CD4-positive, alpha-beta T cell treated with Interleukin-15 for 4 hours (primary cell): ENCODE data around the gene IRAK3.
A peak's percentile ranks its signal among the peaks of the same experiment; 100 is the strongest.
"Not testable (repeated sequence)": the region's sequence is repeated elsewhere in the genome, so short reads cannot be mapped to it uniquely, and the experiment has no call there.

Experiments
- DNase-seq: peaks from one replicate; pipeline ENCODE4 v3.0.0-alpha.2; 2020; ENCODE audit warnings: low spot score

Gene IRAK3

DNA sequence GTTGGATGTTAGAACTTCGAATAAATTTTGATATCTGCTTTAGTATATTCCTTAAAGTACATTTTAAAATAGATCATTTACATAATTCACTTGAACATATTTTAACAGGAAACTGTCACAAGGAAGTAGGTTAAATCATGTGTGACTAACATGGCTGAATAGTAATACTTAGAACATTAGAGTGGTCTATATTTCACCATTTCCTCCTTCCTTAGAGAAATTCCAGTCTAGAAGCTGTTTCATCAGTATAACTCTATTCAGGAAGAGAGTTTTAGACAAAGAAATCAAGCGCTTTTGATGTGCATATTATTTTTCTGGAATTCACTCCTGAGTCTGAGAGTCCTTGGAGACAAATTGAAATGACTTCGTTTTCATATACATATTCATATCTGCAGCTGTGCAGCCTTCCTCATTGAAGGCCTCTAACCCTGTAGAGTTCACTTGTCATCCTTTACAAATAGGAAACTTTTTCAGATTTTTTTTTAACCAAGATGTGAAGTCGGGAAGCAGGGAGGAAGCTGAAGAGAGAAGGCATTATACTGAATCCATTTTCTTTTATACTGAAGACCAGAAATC lies 28.4 kb downstream of the IRAK3 start:
- no peak for DNase-seq

DNA sequence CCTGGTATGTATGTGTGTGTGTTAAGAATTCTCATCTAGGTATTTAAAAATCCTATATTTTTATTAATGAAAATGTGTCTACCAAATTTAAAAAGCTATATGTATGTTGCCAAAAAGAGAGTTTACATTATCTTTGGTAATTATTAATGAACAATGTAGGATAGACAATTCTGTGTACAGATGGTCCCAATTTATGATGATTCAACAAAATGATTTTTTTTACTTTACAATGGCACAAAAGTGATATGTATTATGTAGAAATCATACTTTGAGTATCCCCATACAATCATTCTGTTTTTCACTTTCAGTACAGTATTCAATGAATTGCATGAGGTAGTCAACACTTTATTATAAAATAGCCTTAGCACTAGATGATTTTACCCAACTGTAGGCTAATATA lies 39.4 kb downstream of the IRAK3 start:
- DNase-seq: no peak

DNA sequence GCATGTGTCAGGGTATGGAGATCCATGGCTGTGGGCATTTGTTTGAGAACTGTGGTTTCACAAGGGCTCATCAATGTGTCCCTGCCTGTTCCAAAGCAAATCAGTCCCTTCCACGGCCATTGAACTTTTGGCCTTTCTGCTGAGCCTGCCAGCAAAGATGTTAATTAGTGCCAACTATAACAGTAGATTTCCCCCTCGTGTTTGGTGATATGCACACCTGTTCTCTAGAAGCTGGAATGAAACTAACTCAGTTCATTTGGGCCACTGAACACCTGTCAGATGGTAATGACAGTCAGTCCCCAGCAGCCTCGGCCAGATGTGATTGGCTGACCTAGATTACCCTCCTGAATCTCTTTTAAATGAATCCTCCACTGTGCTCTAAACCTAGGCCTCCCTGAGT lies 43.2 kb downstream of the IRAK3 start:
- DNase-seq: no peak

DNA sequence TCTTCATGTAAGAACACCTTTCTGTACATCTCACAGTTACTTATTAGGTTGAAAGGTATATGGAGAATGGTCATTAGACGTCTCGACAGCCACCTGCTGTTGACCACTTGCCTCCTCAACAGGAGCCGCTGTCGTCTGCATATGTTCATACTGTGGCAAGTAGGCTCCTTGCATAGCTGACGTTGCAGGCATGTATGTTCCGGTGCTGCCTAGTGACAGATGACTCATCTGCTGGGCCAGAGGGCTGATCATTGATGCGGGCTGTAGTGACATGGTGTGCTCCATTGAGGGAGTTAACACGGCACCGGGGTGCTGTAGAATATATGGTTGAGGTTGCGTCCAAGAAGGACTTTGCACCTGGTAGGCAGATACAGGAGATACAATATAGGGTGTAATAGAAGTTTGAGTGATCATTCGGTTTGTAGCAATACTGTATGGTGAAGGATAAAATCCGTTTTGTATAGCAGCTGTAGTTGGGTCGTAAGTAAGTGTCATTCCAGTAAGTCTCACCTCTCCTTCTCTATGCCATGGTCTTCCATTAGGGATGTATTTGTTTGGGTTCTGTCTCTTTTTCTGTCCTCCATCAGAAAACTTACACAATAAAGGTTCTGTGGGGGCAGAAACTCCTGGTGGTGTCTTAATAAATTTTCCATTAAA lies 45.2 kb downstream of the IRAK3 start:
- DNase-seq: peak; percentile 48

DNA sequence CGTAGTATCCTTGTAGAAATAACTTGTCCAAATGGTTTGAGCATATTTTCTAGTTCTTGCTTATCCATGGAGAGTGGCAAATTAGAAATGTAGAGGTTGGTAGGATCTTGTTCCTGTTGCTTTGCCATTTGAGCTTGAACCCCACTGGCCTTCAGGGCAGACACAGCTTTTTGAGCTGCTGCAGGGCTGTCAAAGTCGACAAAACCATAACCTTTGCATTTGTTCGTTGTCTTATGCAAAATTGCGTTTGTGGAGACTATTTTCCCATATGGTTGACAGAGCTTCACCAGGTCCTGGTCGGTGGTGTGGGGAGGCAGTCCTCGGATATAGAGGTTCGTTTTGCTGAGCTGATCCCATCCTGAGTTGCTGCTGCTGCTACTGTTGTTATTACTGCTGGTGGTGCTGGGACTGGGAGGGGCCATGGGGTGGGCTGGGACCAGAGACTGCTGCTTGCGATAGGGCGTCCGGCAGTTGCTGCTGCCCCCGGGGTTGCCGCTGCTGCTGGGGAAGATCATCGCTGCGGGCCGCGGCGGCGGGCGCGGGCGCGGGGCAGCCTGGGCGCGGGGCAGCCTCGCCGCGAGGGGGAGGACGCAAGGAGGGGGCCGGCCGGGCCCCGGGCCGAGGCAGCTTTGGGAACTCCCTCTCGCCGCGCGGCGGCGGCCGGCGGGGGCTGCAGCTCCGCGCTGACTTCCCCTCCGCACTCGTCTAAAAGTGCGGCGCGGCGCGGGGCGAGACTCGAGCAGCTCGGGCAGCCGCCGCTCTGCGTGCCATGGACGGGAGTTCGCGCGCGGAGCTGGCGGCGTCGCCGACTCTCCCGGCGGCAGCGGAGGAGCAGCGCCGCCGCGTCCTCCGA lies 46.0 kb downstream of the IRAK3 start:
- DNase-seq: not testable (repeated sequence)

DNA sequence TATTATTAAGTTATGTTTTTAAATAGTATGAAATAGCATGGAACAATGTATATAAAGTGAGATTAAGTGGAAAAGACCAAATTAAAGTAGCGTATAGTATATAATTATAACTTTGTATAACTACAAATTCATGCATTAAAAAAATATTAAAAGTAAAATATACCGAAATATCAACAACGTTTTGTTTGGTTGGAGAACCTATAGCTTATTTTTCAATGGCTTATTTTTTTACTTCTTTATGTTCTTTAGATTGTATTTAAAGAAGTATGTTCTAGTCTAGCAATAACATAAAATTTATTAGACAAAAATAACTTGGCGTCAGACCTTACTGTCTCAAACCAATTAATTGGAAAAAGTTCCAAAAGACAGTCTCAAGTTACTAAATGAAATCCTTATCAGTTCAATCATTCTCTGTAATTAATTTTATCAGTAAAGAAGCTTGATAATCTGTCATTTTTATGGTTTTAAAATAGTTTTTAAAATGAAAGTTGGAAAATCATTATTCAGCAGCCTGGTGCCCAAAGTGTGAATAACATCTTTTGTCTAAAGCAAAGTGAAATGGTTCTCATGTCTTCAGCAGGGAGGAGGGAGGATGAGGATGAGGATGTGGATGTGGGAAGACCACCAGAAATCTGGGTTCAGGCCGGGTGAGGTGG lies 46.7 kb downstream of the IRAK3 start:
- DNase-seq: no peak

DNA sequence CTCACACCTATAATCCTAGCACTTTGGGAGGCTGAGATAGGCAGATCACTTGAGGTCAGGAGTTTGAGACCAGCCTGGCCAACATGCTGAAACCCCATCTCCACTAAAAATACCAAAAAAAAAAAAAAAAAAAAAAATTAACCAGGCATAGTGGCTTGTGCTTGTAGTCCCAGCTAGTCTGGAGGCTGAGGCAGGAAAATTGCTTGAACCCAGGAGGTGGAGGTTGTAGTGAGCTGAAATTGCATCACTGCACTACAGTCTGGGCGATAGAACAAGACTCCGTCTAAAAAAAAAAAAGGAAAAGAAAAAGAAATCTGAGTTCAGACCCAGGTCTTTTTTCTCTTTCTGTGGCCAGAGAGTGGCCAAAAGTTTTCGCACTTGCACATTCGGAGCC lies 47.3 kb downstream of the IRAK3 start:
- not testable (repeated sequence) for DNase-seq

DNA sequence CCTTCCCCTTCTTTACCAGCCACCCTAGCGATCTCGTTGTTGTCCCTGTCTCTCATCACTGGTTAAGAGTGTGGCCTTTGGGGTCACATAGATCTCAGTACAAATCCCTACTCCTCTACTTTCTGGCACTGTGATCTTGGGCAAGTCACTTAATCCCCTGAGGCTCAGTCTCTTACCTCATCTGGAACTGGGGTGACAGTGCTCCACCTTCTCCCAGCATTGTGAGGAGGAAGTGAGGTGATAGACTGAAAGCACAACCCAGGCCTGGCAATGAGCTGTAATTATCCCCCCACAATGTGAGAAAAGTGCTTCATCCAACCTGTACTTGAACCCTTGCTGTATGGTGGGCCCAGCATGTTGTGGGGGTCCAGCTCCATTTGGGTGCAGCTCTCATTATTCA lies 48.0 kb downstream of the IRAK3 start:
- DNase-seq: no peak

DNA sequence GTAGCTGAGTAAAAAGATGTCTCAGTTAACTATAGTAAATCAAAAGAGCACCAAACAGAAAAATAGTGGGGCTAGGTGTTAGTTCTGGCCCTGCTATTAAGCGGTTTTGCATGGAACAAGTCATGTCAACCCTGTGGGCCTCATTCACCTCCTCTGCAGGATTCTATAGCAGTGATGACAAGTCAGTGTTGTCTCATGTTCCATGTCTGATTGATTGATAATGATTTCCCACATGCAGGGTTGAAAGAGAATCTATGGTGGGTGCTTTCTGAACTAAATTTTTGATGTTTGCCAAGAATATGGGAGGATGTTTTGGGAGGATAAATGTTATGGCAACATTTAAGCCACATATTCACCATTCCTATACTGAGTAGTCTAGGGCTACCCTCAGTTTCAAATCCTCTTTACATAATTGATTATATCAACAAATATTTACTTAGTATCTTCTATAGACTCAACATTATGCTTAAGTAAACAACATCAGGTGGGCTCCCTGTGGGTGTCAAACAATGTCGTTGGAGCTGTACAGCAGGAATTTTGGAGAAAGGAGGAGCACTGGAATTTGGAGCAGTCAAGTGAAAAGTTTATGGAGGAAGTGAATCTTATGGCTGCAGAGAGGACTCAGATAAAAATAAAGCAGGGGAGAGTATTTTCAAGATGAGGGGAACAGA lies 48.6 kb downstream of the IRAK3 start:
- DNase-seq: no peak

DNA sequence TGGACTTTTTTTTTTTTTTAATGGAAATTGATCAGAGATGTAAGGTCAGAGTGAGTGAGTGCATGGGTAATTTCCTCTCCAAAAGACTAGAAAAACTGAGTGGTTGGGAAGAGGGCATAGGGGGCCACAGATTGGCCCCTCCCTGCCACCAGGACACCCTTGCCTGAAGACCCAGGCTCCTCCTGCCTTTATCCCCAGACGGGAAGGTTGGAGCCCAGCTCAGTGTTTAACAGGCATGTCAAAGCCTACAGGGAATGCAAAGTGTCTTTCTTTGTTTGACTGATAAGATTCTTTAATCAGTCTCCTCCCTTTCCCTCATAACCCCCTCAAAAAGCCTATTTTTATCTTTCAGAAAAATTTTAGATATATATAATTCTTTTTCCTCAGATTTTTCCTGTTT lies 50.3 kb downstream of the IRAK3 start:
- no peak for DNase-seq

DNA sequence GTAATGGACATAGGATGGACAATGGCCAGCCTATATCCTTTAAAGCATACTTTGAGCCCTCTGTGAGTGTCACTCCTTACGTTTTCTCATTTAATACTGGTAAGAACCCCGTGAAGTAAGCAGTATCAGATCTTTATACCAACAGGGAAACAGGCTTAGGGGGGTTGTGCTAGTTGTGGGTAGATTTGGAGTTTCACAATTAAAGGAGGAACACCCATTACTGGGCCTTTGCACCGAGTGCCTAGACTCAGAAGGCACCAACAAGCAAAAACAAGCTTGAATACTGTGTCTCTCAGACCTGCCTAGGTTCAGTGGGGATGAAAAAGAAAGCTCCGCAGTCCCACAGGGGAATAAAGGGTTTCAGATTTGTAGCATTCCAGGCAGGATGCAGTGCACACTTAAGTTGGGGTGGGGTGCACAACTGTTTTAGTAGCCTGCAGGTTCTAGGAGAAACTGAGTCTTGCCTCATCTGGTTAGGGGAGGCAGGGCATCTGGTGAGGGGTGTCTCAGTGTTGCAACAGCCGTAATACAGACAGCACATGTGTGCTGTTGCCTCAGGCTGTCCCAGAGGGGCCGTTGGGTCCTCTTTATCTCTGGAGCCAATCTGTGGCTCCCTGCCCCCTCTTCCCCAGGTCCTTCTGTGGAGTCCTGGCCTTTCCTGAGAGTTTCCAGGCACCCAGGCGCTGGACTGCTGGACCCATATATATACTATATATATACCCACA lies 51.2 kb downstream of the IRAK3 start:
- DNase-seq: no peak

DNA sequence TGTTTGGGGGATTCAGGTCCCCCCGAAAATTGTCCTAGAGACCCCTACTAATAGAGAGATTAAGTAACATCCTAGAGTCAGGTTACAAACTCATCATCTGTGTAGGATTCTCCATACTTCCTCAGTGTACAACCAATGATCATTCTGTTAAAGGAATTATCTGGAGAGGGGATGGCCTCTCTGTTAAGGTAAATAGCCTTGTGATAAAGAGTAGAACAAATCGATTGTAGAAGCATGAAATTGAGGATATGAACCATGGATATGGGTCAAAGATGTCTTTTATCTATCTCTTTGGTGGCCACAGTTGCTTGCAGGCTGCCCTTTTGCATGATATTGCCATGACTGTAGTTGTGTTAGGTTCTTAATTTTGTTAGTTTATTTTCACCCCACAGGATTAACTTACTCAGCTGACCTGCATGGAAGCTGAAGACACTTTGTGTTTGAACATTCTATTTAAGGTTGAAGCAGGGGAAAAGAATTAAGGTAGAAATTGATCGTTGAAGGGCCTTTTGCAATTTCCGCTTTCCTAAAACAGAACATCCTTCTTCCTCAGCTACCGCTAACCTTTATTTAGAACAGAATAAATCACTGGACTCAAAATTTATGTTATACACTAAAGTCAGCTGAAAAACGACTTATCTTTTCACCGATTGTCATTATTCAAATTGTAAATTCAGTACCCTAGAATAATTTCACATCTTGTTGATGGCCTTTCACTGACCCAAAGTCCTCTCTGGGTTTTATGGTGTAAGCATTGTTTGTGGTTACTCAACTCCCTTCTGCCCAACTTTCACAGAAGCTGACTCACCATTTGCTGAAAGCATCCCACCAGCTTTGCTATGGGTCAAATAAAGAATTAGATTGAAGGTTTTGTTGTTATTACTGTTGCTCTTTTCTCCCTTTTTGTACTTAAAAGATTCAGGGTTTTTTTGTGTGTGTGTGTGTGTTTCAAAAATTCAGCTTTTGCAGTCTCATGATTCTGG lies 52.3 kb downstream of the IRAK3 start:
- no peak for DNase-seq

DNA sequence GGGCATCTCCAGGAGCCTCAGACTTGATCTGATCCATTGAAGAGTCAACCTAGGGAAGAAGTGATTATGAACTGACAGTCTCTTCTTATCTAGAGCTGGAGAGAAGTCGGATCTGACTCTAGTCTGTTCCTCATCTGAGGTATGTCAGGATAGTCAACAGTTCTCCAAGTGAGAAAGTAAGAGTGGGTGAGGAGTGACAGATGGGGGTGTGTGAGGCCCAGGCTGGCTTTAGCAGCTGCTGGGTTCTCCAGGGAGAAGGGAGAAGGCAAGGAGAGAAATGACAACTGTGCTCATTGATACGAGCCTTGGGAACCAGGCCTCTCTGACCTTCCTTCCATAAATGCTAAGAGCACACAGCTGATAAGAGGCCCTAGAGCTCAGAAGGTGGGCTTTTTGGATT lies 53.3 kb downstream of the IRAK3 start:
- DNase-seq: no peak

DNA sequence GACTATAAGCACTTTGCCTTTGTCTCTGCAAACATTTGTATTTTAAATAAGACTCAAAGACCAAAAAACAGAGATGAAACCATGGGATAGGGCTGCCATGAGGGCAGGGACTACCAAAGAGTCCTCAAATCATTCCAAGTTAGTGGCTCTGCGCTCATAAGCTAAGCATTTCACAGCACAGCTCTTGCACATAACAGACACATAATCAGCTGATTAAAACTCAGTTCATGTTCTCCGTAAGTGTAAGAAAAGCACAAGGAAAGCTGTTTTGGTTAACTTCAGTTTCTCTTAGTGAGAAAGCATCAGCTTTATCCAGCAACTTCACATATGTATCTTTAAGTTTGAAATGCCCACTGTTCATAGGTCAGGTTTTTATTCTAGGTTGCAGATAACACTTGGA lies 54.9 kb downstream of the IRAK3 start:
- DNase-seq: no peak

DNA sequence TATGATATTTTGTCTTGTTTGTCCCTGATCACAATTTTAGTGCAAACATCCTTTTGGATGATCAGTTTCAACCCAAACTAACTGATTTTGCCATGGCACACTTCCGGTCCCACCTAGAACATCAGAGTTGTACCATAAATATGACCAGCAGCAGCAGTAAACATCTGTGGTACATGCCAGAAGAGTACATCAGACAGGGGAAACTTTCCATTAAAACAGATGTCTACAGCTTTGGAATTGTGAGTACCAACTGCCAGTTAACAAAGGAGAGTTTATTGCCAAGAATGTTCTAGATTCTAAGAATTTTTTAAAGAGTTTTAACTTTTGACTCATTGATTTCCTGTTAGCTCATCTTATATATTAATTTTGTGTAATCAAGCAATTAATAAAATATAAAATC lies 55.4 kb downstream of the IRAK3 start:
- DNase-seq: no peak

DNA sequence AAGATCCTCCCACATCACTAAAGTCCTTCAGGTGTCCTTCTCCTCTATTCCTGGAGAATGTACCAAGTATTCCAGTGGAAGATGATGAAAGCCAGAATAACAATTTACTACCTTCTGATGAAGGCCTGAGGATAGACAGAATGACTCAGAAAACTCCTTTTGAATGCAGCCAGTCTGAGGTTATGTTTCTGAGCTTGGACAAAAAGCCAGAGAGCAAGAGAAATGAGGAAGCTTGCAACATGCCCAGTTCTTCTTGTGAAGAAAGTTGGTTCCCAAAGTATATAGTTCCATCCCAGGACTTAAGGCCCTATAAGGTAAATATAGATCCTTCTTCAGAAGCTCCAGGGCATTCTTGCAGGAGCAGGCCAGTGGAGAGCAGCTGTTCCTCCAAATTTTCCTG lies 58.7 kb downstream of the IRAK3 start:
- no peak for DNase-seq

DNA sequence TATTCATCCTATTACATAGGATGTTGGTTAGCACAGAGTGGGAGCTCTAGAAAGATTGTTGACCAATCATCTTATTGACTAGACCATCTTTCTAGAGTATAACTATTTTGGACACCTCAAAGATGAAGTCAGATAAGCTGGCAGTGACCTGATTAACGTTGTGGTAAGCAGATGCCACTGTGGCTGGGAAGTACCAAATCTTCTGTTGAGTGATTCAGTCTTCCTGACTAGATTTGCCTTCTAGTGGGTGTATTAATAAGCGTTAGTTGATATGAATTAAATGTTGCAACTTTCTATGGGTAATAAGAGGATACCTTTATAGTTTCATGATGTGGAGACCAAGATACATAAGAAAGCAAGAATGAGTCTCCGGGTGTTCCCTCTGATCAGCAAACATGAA lies 62.0 kb downstream of the IRAK3 start:
- DNase-seq: no peak

DNA sequence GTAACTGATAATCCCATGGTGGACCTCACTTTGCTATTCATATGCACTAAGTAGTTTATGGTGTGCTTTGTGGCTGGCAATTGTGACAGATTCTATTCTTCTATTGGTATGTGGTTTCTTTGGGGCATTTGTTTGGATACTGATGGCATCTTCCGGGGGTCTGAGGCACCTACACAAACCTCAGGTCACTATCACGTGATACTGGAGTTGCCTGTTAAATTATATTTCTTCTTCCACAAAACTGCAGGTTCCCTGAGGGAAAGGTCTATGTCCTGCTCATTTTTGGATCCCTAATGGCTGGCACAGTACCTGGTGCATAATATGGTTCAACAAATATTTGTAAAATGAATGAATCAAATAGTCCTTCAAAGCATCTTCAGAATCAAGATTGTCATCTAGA lies 63.8 kb downstream of the IRAK3 start:
- no peak for DNase-seq

DNA sequence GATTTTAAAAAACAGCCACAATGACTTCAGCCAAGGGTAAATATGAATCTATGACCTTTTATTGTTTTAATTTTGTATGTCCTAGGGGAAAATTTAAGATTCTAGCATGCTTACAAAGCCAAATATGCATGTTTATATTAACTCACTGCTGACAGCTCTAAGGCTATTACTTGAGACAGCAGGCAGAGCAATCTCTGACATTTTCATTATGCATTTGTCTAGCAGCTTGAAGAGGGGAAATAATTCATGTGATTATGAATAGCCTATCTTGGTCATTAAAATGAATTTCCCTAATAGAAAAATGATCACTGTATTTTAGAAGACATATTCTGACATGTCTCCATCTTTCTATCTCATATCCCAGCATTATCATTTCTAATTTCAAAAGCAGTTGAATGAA lies 66.7 kb downstream of the IRAK3 start:
- DNase-seq: no peak

DNA sequence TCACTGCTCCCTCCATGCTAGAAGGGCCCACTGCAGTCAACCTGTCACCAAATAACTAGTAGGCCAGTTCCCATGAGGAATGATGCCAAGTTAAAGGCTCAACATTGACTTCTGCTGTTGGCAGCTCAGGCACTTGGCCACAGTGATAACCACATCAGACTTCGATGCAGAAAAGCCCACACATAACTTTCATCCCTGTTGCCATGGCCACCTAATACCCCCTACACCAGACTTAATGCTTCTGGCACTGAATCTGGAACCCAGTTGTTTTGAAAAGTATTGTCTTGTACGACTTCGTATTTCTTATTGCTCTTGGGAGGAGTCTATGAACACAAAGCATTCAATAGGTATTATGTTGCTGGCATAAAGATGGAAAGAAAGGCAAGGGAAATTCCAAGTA lies 69.0 kb downstream of the IRAK3 start:
- DNase-seq: no peak
